Dedifferentiated amniotic fluid mesenchymal stem cell (primary cell): ENCODE data around the gene ADAMTS17.
"Not testable (repeated sequence)": the region's sequence is repeated elsewhere in the genome, so short reads cannot be mapped to it uniquely, and the experiment has no call there.

Experiments used
- DNase-seq: peaks from one replicate; pipeline ENCODE4 v3.0.0-alpha.2; 2016; ENCODE audit errors: extremely low spot score

Gene ADAMTS17

GRCh38 chr15:99980752-99981151 is 361.0 kb downstream of the ADAMTS17 start:
- DNase-seq, result no peak

GRCh38 chr15:99979886-99980285 is 361.9 kb downstream of the ADAMTS17 start:
- DNase-seq, result not testable (repeated sequence)

GRCh38 chr15:99979371-99979770 is 362.4 kb downstream of the ADAMTS17 start:
- no peak for DNase-seq

GRCh38 chr15:99978426-99978825 is 363.3 kb downstream of the ADAMTS17 start:
- DNase-seq, result no peak

GRCh38 chr15:99977929-99978328 is 363.8 kb downstream of the ADAMTS17 start:
- DNase-seq, result no peak

GRCh38 chr15:99976811-99977271 is 364.9 kb downstream of the ADAMTS17 start:
- DNase-seq, result no peak

- no peak for DNase-seq
Measured at GRCh38 chr15:99976000-99976399, 365.8 kb downstream of the ADAMTS17 start.

GRCh38 chr15:99974246-99974645 is 367.5 kb downstream of the ADAMTS17 start:
- DNase-seq, result no peak

- no peak for DNase-seq
Measured at GRCh38 chr15:99973351-99973750, 368.4 kb downstream of the ADAMTS17 start.

GRCh38 chr15:99970891-99971430 is 370.8 kb downstream of the ADAMTS17 start:
- no peak for DNase-seq

GRCh38 chr15:99969261-99969920 is 372.4 kb downstream of the ADAMTS17 start:
- DNase-seq, result no peak

GRCh38 chr15:99967841-99968371 is 373.9 kb downstream of the ADAMTS17 start:
- no peak for DNase-seq

- no peak for DNase-seq
Measured at GRCh38 chr15:99966815-99967214, 375.0 kb downstream of the ADAMTS17 start.

GRCh38 chr15:99965376-99965775 is 376.4 kb downstream of the ADAMTS17 start:
- no peak for DNase-seq

- DNase-seq, result no peak
Measured at GRCh38 chr15:99963976-99964375, 377.8 kb downstream of the ADAMTS17 start.

GRCh38 chr15:99963096-99963825 is 378.5 kb downstream of the ADAMTS17 start:
- DNase-seq, result no peak

- no peak for DNase-seq
Measured at GRCh38 chr15:99962006-99962561, 379.7 kb downstream of the ADAMTS17 start.

- DNase-seq, result no peak
Measured at GRCh38 chr15:99961011-99961441, 380.7 kb downstream of the ADAMTS17 start.

GRCh38 chr15:99959326-99959725 is 382.4 kb downstream of the ADAMTS17 start:
- DNase-seq, result no peak

GRCh38 chr15:99958426-99959097 is 383.2 kb downstream of the ADAMTS17 start:
- no peak for DNase-seq

- DNase-seq, result no peak
Measured at GRCh38 chr15:99957642-99958013, 384.1 kb downstream of the ADAMTS17 start.
